ENCODE measurements around the gene PCYT1B. TPM values are rescaled to one million over a fixed set of nuclear protein-coding genes. Genes with fewer than 3 reads are reported as not detected.

PCYT1B gene
- total and polyA plus RNA-seq, 4 experiments from 2014 or later: not detected

Other genes starting within 250 kb of the PCYT1B start
- gene PDK3, start 182.1 kb downstream of the PCYT1B start, total RNA-seq: 10 to 100 TPM; 30.3 to 31.1 TPM
- 10 to 100 TPM; 37.4 to 43.3 TPM for gene PDK3, start 182.1 kb downstream of the PCYT1B start, polyA plus RNA-seq
- gene POLA1, start 46.6 kb upstream of the PCYT1B start, total RNA-seq: 1 to 10 TPM; 8.7 to 9.1 TPM
- 1 to 10 TPM; 4.9 to 5.4 TPM for gene POLA1, start 46.6 kb upstream of the PCYT1B start, polyA plus RNA-seq

Data from CD4-positive, alpha-beta memory T cell (primary cell).